OCI-LY3 (cell line): ENCODE results near the gene PMVK.

Source experiments
- CTCF ChIP-seq: fragments of 200-600, 300-600 bp; sonication (generic); IDR thresholded peaks from 2 replicates; pipeline ENCODE4 v1.5.1; 2014; ENCODE audit warnings: antibody characterized with exemption, low read length, low read depth
- EZH2phosphoT487 ChIP-seq: fragments of 200-600 bp; shearing (Covaris generic); IDR thresholded peaks from 2 replicates; pipeline ENCODE4 v1.6.1; 2018; ENCODE audit warnings: antibody characterized with exemption, mixed run types, low read depth

- TF ChIP-seq CTCF: no peak
- TF ChIP-seq EZH2phosphoT487: no peak
Observed at GRCh38 chr1:154891452-154891851, 45.1 kb downstream of the PMVK start.
